Raji (cell line): ENCODE measurements around the gene ATP6V0E1.

Source experiments
- POLR2A ChIP-seq: IDR thresholded peaks from 2 replicates; pipeline ENCODE4 v1.6.1; 2011; ENCODE audit warnings: low read depth, low read length, control low read depth; ENCODE audit not compliant: insufficient read depth

ATP6V0E1 gene

DNA sequence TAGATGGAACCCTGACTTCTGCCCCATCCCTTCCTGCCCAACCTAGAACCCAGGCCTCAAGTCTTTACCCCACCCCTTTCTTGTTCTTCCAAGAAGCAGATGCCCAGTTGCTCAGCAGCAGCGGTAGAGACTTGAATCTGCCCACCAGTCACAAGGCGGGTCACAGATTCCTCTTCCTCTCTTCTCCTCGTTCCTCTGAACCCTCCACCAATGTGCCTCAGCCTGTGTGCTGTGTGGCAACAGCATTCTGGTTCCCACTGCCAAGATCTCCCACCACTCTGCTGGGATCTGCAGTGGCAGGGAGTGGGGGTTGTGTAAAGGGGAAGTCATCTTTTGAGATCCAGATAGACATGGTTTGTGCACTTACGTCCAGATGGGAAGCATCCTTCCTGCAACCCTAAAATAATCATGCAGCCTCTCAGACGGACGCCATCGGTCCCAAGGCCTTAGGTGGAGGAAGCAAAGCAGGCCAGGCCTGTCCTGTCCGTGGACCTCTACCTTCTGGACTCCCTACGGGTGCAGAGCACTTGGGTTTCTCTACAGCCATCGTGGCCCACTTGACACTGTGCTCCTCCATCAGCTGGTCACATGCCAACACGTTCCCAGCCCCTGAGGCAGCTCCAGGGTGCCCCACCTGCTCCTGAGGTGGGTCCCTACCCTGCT, 32.1 kb upstream of the ATP6V0E1 start:
- no peak for TF ChIP-seq POLR2A

DNA sequence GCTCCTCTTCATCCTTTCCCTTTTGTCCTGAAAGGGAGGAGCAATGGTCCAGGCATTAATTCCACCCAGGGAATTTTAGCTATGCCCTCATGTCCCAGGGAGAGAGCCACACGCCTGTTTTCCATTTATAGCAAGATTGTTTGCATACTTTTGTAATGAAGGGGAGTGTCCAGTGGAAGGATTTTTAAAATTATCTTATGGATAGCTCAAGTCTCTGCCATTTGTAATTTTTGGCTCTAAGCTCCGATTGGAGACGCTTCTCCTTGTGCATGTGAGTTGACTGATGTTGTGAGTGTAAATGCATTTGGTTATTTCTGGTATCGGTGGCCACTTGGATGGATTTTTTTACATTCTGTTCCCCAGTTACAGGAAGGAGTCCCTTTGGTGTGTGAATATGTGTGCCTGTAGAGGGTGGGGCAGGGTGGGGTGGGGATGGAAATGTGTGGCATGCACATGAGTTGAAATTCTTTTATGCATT, 31.5 kb upstream of the ATP6V0E1 start:
- no peak for TF ChIP-seq POLR2A

DNA sequence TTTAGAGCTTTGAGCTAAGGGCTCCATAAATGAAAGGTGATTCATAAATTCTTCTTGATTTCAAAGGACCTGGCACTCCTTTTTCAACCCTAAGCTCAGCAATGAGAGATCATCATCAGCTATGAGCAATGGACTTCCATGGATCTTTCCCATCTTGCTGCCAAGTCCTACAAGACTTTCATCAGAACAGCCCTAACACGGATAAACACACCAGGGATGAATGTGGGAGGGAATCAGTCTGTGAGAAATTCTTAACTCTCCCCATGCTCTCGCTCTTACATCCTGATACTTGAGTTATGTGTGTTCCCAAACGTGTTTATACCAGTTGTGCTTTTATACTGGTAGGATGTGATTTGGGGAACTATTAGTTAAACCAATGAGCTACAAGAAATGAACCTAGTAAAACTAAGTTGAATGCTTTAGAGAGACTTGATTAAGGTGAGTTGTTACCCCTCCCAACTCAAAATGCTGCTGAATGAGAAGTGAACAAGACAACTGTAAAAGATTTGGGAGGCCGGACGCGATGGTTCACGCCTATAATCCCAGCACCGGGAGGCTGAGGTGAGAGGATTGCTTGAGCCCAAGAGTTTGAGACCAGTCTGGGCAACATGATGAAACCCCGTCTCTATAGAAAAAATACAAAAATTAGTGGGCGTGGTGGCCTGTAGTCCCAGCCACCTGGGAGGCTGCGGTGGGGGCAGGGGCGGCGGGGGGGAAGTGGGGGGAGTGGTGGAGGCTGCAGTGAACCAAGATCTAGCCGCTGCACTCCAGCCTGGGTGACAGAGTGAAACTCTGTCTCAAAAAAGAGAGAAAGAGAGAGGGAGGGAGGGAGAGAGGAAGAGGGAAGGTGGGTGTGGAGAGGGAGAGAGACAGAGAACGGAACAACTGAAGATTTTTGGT, 29.5 kb upstream of the ATP6V0E1 start:
- no peak for TF ChIP-seq POLR2A

DNA sequence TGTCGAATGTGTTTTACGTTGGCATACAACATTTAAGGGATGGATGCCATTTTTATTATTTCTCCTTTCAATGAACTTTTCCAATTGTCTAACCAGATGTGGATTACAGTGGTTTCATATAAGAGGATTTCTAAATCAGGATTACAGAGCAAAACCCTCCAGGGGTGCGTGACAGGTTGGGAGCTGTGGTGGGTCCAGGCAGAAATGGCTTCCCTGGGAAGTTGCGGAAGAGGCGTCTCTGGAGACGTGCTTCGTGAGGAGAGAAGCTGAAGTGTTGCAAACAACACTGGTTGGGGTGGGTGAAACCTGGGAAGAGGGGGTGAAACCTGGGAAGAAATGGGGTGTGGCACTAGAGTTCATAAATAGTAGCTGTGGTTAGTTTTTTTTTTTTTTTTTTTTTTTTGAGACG, 28.8 kb upstream of the ATP6V0E1 start:
- TF ChIP-seq POLR2A: no peak

DNA sequence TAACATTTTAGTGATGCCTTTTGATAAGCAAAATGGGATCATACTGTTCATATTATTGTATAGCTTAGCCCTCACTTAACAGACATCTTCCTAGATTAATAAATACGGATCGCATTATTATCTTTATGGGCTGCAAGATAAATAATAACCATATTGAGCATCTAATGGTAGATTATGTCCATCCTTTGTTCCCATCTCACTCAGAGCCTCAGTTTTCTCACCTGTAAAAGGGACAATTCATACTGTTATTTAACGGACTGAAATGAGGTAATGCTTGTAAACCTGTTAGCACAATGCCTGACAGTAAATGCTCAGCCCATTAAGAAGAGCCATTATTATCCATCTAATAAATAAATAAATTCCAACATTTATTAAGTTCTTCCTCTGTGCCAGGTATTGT, 27.3 kb upstream of the ATP6V0E1 start:
- no peak for TF ChIP-seq POLR2A

DNA sequence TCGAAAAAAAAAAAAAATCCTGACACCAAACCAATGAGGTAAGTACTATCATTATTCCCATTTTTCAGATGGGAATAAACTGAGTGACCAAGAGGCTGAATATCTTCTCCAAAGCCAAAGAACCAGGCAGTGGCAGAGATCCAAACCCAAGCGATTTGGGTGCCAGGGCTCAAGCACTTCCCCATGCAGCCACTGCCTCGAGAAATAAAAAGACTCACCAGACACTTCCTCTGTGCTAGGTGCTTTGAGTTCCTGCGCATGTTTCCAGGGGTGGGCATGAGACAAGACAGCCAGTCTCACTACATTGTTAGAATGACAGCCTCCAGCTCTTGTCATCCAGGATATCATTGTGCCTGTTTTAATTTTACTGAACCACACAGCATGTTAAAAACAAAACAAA, 26.6 kb upstream of the ATP6V0E1 start:
- no peak for TF ChIP-seq POLR2A

DNA sequence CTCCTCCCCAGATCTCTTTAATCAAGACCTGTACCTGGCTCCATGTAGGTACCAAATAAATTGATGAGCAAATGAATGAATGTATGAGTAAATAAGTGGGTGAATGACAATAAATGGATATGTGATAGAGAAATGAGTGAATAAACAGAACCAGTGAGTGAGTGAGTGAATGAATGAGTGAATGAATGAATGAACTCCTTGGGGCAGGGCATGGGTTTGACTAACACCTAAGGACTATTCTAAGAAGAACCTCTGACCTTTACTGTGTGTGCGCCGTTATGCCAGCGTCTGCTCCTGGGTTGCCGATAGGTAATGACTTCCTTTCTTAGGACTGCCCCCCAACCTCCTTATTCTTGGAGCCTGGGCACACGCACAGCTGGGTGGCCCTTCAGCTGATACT, 26.1 kb upstream of the ATP6V0E1 start:
- TF ChIP-seq POLR2A: no peak

DNA sequence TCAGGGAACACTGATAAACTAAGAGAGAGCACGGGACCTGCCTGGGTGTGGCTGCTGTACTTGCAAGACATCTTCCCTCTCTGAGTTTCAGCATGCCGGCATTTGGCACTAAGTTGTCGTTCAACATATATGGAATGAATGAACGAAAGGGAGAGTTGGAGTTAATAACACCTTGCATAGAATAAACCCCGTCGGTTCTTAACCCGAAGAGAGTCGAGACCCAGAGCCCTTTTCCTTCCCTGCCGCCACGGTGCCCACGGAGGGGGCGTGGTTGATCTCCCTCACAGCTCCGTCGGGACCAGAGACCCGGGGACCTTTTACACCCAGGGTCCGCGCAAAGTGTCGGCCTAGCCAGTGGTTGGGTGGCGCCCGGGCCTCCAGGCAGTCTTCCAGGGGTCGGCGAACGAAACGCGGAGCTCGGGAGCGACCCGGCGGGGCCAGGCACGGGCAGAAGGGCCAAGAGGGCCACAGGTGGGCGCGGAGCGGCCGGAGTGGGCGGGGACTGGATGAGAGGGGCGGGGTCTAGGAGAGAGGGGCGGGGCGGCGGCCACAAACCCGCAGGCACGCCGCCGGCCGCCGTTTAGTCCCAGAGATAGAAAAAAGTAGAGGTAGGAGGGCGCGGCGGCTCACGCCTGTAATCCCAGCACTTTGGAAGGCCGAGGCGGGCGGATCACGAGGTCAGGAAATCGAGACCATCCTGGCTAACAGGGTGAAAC, 25.1 kb upstream of the ATP6V0E1 start:
- no peak for TF ChIP-seq POLR2A

DNA sequence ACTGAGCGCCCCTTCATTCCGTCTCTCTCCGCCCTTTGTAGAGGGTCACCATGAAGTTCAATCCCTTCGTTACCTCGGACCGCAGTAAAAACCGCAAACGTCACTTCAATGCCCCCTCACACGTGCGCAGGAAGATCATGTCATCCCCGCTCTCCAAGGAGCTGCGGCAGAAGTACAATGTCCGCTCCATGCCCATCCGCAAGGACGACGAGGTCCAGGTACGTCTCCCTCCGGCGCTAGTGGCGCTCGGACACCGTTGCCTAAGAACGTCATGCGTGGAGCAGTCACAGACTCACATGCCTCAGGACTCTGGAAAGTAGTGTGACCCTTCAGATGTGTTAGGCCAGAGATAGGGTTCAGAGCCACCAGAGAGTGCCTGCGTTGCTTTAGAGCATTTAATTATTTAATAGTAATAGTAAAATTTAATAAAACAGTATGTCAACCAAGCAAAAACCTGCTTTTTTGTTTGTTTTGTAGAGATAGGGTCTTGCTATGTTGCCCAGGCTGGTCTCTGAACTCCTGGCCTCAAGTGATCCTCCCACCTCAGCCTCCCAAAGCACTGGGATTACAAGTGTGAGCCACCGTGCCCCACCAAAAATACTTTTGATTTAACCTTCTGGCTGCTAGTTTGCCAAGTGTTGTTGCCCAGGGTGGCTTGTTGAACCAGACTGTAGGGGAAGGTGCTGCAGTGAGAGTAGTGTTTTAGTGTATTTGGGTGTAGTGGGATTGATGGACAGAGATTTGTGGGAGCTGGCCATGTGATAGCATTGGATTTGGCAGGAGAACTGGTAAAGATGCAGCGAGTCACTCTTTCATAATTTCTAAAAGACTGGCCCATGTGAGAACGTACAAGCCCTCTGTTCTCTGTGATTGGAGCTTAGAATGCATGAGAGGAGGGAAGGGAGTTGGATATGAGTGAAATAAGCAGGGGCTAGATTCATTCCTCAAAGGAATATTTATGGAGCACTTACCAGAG, 23.5 kb upstream of the ATP6V0E1 start:
- TF ChIP-seq POLR2A: no peak

DNA sequence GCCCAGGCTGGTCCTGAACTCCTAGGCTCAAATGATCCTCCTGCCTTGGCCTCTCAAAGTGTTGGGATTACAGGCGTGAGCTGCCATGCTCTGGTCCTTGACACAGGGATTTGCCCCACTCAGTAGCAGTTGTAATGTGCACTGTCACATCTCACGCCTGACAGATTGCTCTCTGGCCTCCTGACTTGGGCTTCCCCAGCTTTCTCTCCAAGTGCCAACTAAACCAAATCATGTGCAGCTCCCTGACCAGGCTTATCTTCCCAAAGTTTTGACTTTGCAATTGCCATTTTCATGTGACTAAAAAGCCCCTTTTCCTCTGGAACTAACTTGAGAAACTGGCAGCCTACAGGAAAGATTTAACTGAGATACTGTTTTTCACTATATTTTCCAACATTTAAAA, 13.7 kb upstream of the ATP6V0E1 start:
- no peak for TF ChIP-seq POLR2A

DNA sequence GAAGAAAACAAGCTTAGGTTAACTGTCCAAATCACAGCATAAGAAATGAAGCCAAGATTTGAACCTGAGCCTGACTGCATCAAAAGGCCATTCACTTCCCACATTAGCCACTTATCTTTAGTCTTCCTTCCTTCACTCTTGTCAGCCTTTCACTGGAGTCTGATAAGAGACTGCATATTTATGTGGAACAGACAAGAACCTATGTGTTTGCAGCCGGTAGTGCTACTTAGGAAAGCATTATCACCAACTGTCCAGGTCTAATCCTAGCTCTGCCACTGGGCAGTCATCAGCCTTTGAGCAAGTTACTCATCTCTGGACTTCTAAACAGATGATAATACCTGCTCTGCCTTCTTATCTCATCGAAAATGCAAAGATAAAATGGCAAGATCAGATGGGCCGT, 12.1 kb upstream of the ATP6V0E1 start:
- TF ChIP-seq POLR2A: no peak

DNA sequence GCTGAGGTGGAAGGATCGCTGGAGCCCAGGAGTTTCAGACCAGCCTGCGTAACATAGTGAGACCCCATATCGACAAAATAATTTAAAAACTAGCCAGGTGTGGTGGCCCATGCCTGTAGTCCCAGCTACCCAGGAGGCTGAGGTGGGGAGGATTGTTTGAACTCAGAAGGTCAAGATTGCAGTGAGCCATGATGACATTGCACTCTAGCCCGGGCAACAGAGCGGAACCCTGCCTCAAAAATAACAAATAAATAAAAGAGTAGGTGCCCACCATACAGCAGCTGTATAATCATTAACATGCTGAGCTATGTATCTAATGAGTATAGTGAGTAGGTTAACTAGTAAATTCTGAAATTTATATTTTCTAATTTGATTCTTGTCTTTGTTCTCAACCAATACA, 11.0 kb upstream of the ATP6V0E1 start:
- no peak for TF ChIP-seq POLR2A

DNA sequence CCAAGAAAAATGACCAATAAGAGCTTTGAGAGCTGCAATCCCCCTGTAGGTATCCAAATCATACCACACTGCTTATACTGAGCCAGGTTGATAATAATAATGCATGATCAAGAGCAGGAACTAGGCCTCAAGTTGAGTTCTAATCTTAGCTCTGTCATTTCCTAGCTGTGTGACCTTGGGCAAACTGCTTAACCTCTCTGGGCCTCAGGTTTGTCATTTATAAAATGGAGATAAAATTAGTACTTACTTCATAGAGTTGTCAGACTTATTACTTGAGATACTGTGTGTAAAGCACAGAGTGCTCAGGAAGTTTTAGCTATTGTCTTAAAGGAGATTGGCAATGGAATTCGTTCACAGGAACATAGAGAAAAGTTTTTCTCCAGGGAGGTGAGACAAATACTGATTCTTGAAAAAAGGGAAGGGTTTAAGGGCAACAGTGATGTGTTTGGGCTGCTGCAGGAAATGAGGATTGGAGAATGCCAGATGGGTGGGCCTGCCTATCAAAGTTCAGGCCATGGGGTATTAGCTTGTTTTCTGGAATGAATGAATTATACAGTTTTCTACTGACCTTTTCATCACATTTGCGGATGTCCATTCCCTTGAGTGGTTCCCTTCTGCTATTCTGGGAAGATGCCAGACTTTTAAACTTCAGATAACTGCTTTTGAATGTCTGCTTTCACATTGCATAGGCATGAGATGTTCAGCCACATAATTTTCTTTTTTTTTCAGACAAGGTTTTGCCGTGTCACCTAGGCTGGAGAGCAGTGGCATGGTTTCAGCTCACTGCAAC, 10.2 kb upstream of the ATP6V0E1 start:
- TF ChIP-seq POLR2A: no peak

DNA sequence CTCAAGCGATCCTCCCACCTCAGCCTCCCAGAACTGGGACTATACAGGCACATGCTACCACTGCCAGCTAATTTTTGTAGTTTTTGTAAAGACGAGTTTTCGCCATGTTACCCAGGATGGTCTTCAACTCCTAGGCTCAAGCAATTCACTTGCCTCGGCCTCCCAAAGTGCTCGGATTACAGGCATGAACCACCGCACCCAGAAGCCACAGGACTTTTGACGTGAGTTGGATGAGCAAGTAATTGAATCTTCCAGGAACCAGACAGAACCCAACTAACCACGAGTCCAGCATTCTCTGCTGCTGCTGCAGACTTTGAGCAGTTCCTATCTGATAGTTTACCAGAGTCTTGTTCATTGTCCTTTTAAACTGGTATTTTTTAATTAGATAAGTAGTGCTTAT, 9.6 kb upstream of the ATP6V0E1 start:
- TF ChIP-seq POLR2A: no peak

DNA sequence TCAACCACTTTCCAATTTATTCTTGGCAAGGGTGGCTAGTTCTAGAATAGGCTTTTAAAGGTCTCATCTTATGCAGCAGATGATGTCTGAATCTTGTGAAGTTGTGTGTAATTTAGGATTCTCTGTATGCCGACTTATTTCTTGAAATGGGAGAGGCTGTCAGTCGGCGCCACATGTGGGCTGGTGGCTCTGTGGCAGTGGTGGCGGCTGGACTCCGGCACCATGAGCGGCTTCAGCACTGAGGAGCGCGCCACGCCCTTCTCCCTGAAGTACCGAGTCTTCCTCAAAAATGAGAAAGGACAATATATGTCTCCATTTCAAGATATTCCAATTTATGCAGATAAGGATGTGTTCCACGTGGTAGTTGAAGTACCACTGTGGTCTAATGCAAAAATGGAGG, 8.3 kb upstream of the ATP6V0E1 start:
- TF ChIP-seq POLR2A: no peak
